Uterus (tissue), 2 donors: ENCODE measurements around the gene ATG13.

Source experiments
- POLR2A ChIP-seq, 2 donors: fragments of 450-650 bp; IDR thresholded peaks; one replicate each; pipeline ENCODE4 v1.6.1; 2016; ENCODE audit warnings: antibody characterized with exemption in 2 of 2, mild to moderate bottlenecking in 1 of 2, moderate library complexity in 1 of 2
- TF ChIP-seq, protein P1 (sequence below), 4 experiments: fragments of 200-600 bp in 2 of 4; fragments of 450-650 bp in 2 of 4; sonication (generic) in 2 of 4; IDR thresholded peaks; one replicate each; pipeline ENCODE4 v1.5.1; 2016 to 2019; ENCODE audit warnings: antibody characterized with exemption in 4 of 4, mild to moderate bottlenecking in 2 of 4, moderate library complexity in 1 of 4

GRCh38 chr11:46684367-46684766 lies 67.0 kb downstream of the ATG13 start:
- TF ChIP-seq, protein P1, sequence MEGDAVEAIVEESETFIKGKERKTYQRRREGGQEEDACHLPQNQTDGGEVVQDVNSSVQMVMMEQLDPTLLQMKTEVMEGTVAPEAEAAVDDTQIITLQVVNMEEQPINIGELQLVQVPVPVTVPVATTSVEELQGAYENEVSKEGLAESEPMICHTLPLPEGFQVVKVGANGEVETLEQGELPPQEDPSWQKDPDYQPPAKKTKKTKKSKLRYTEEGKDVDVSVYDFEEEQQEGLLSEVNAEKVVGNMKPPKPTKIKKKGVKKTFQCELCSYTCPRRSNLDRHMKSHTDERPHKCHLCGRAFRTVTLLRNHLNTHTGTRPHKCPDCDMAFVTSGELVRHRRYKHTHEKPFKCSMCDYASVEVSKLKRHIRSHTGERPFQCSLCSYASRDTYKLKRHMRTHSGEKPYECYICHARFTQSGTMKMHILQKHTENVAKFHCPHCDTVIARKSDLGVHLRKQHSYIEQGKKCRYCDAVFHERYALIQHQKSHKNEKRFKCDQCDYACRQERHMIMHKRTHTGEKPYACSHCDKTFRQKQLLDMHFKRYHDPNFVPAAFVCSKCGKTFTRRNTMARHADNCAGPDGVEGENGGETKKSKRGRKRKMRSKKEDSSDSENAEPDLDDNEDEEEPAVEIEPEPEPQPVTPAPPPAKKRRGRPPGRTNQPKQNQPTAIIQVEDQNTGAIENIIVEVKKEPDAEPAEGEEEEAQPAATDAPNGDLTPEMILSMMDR (IDR thresholded peaks at IDR 0.05) = no peak
- no peak for TF ChIP-seq POLR2A (IDR thresholded peaks at IDR 0.05)
